HEK293 (cell line): ENCODE measurements around the gene LASP1.

ENCODE experiments used
- GFI1B ChIP-seq: fragments of 450-650 bp; formaldehyde crosslinking; IDR thresholded peaks from 2 replicates; pipeline ENCODE4 v1.5.1; 2016; ENCODE audit warnings: missing biosample characterization, missing genetic modification characterization
- GLIS1 ChIP-seq: fragments of 450-650 bp; formaldehyde crosslinking; IDR thresholded peaks from 2 replicates; pipeline ENCODE4 v1.5.1; 2016; ENCODE audit warnings: missing biosample characterization, missing genetic modification characterization
- GLIS2 ChIP-seq: fragments of 450-650 bp; formaldehyde crosslinking; IDR thresholded peaks from 2 replicates; pipeline ENCODE4 v1.5.1; 2016; ENCODE audit warnings: missing biosample characterization, missing genetic modification characterization
- IKZF3 ChIP-seq: fragments of 450-650 bp; IDR thresholded peaks from 2 replicates; pipeline ENCODE4 v1.5.0; 2018; ENCODE audit warnings: missing biosample characterization, mild to moderate bottlenecking, missing genetic modification characterization, moderate library complexity
- KLF7 ChIP-seq: fragments of 450-650 bp; formaldehyde crosslinking; IDR thresholded peaks from 2 replicates; pipeline ENCODE4 v1.5.1; 2016; ENCODE audit warnings: missing biosample characterization, missing genetic modification characterization, borderline replicate concordance
- KLF9 ChIP-seq: fragments of 450-650 bp; formaldehyde crosslinking; IDR thresholded peaks from 2 replicates; pipeline ENCODE4 v1.5.1; 2016; ENCODE audit warnings: missing biosample characterization, missing genetic modification characterization, low read depth
- SP7 ChIP-seq: fragments of 450-650 bp; formaldehyde crosslinking; IDR thresholded peaks from 2 replicates; pipeline ENCODE4 v1.5.1; 2016; ENCODE audit warnings: missing biosample characterization, missing genetic modification characterization
- ZEB2 ChIP-seq: fragments of 450-650 bp; formaldehyde crosslinking; IDR thresholded peaks from 2 replicates; pipeline ENCODE4 v1.5.1; 2016; ENCODE audit warnings: missing biosample characterization, missing genetic modification characterization
- ZFP69B ChIP-seq: fragments of 450-650 bp; formaldehyde crosslinking; IDR thresholded peaks from 2 replicates; pipeline ENCODE4 v1.5.1; 2016; ENCODE audit warnings: missing biosample characterization, missing genetic modification characterization
- ZNF157 ChIP-seq: fragments of 450-650 bp; formaldehyde crosslinking; IDR thresholded peaks from 2 replicates; pipeline ENCODE4 v1.5.1; 2016; ENCODE audit warnings: missing biosample characterization, missing genetic modification characterization
- ZNF266 ChIP-seq: fragments of 450-650 bp; formaldehyde crosslinking; IDR thresholded peaks from 2 replicates; pipeline ENCODE4 v1.5.1; 2016; ENCODE audit warnings: missing biosample characterization, missing genetic modification characterization, low read depth
- ZNF302 ChIP-seq: fragments of 450-650 bp; formaldehyde crosslinking; IDR thresholded peaks from 2 replicates; pipeline ENCODE4 v1.5.1; 2016; ENCODE audit warnings: missing biosample characterization, missing genetic modification characterization, low read depth
- ZNF350 ChIP-seq: fragments of 450-650 bp; formaldehyde crosslinking; IDR thresholded peaks from 2 replicates; pipeline ENCODE4 v1.5.0; 2017; ENCODE audit warnings: missing biosample characterization, mild to moderate bottlenecking, missing genetic modification characterization
- ZNF354C ChIP-seq: fragments of 450-650 bp; formaldehyde crosslinking; IDR thresholded peaks from 2 replicates; pipeline ENCODE4 v1.5.1; 2016; ENCODE audit warnings: missing biosample characterization, missing genetic modification characterization, low read depth, borderline replicate concordance
- ZNF529 ChIP-seq: fragments of 450-650 bp; formaldehyde crosslinking; IDR thresholded peaks from 2 replicates; pipeline ENCODE4 v1.5.1; 2017; ENCODE audit warnings: missing genetic modification characterization, missing biosample characterization; ENCODE audit not compliant: insufficient replicate concordance
- ZNF549 ChIP-seq: fragments of 450-650 bp; IDR thresholded peaks from 2 replicates; pipeline ENCODE4 v1.5.1; 2018; ENCODE audit warnings: missing biosample characterization, missing genetic modification characterization, mild to moderate bottlenecking, inconsistent platforms, moderate library complexity
- ZNF623 ChIP-seq: fragments of 450-650 bp; formaldehyde crosslinking; IDR thresholded peaks from 2 replicates; pipeline ENCODE4 v1.5.1; 2016; ENCODE audit warnings: missing biosample characterization, missing genetic modification characterization
- ZNF658 ChIP-seq: fragments of 450-650 bp; formaldehyde crosslinking; IDR thresholded peaks from 2 replicates; pipeline ENCODE4; 2016; ENCODE audit warnings: missing biosample characterization, missing genetic modification characterization
- ZNF677 ChIP-seq: fragments of 450-650 bp; IDR thresholded peaks from 2 replicates; pipeline ENCODE4 v1.5.0; 2018; ENCODE audit warnings: missing biosample characterization, mild to moderate bottlenecking, missing genetic modification characterization, moderate library complexity
- ZSCAN23 ChIP-seq: fragments of 450-650 bp; formaldehyde crosslinking; IDR thresholded peaks from 2 replicates; pipeline ENCODE4 v1.5.1; 2016; ENCODE audit warnings: missing biosample characterization, missing genetic modification characterization
- TF ChIP-seq, protein P1 (sequence below): fragments of 450-650 bp; formaldehyde crosslinking; IDR thresholded peaks from 2 replicates; pipeline ENCODE4 v1.5.1; 2016; ENCODE audit warnings: missing biosample characterization, missing genetic modification characterization
- TF ChIP-seq, protein P2 (sequence below): fragments of 450-650 bp; formaldehyde crosslinking; IDR thresholded peaks from 2 replicates; pipeline ENCODE4 v1.5.1; 2016; ENCODE audit warnings: missing biosample characterization, missing genetic modification characterization, low read depth
- TF ChIP-seq, protein P3 (sequence below): fragments of 450-650 bp; formaldehyde crosslinking; IDR thresholded peaks from 2 replicates; pipeline ENCODE4 v1.5.1; 2016; ENCODE audit warnings: missing biosample characterization, missing genetic modification characterization
- TF ChIP-seq, protein P4 (sequence below): fragments of 450-650 bp; formaldehyde crosslinking; IDR thresholded peaks from 2 replicates; pipeline ENCODE4 v1.5.1; 2016; ENCODE audit warnings: missing biosample characterization, missing genetic modification characterization, borderline replicate concordance
- TF ChIP-seq, protein P5 (sequence below): fragments of 450-650 bp; formaldehyde crosslinking; IDR thresholded peaks from 2 replicates; pipeline ENCODE4 v1.5.1; 2016; ENCODE audit warnings: missing biosample characterization, missing genetic modification characterization
- TF ChIP-seq, protein P6 (sequence below): fragments of 450-650 bp; formaldehyde crosslinking; IDR thresholded peaks from 2 replicates; pipeline ENCODE4 v1.5.1; 2016; ENCODE audit warnings: missing biosample characterization, missing genetic modification characterization, borderline replicate concordance
- TF ChIP-seq, protein P7 (sequence below): fragments of 450-650 bp; formaldehyde crosslinking; IDR thresholded peaks from 2 replicates; pipeline ENCODE4 v1.5.1; 2017; ENCODE audit warnings: missing biosample characterization, missing genetic modification characterization

The LASP1 gene

DNA sequence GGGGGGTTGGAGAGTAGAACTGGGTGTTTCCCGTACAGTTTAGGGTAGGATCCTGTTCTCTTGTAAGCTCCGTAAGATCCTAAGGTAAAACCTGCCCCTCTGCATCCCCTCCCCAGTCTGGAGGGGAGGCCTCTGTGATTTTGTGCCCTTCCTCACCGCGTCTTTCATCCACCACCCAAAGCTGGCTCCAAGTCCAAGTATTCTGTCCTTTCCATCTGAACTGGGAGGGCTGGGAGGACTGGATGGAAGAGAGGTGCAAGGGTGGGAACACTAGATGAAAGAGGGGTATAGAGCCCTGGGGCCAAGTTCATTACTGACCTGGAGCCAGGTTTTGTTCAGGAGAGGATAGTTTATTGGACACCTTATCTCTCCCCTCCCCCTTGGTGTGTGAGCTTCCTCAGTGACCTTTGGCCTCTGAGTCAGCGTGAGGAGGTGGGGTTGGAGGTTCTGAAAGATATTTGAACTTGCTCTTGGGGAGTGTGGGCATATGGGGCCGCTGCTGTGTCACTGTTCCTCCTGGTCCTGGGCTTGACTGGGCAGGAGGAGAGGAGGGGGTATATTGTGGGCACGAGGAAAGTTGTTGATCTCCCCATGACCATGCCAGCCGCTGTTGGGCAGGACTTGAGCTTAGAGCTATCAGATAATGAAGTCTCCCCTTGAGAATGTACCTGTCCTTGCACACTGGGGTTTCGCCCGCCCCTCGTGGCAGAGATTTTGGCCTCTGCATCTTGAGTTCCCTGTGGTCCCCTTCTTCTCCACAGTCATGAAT is 1.6 kb downstream of the LASP1 start (continued):
- TF ChIP-seq, protein P1, sequence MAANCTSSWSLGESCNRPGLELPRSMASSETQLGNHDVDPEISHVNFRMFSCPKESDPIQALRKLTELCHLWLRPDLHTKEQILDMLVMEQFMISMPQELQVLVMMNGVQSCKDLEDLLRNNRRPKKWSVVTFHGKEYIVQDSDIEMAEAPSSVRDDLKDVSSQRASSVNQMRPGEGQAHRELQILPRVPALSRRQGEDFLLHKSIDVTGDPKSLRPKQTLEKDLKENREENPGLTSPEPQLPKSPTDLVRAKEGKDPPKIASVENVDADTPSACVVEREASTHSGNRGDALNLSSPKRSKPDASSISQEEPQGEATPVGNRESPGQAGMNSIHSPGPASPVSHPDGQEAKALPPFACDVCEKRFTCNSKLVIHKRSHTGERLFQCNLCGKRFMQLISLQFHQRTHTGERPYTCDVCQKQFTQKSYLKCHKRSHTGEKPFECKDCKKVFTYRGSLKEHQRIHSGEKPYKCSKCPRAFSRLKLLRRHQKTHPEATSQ (tag by site-specific recombination), result no peak
- TF ChIP-seq ZEB2 (tag by site-specific recombination) (peak; percentile 79; the same call in 1 of the 2 replicates), ZNF677 (tag by site-specific recombination) (no peak), ZNF302 (no peak), ZNF157 (tag by site-specific recombination) (no peak), GFI1B (tag by site-specific recombination) (no peak), GLIS2 (tag by site-specific recombination) (no peak; the same call in 1 of the 2 replicates), IKZF3 (tag by site-specific recombination) (peak; percentile 59; the same call in 1 of the 2 replicates), ZNF354C (tag by site-specific recombination) (no peak), SP7 (peak; percentile 80; the same call in 1 of the 2 replicates), ZNF350 (tag by site-specific recombination) (no peak), GLIS1 (peak; percentile 68), ZNF658 (tag by site-specific recombination) (no peak), ZNF529 (no peak), KLF9 (tag by site-specific recombination) (peak; percentile 42; the same call in 1 of the 2 replicates), ZFP69B (no peak), ZNF266 (no peak), KLF7 (tag by site-specific recombination) (0 out of 2 replicates have a peak, but pooled peaks have one; percentile 54), ZNF549 (tag by site-specific recombination) (no peak), ZNF623 (tag by site-specific recombination) (no peak), ZSCAN23 (peak; percentile 37; the same call in 1 of the 2 replicates)
- TF ChIP-seq, protein P2, sequence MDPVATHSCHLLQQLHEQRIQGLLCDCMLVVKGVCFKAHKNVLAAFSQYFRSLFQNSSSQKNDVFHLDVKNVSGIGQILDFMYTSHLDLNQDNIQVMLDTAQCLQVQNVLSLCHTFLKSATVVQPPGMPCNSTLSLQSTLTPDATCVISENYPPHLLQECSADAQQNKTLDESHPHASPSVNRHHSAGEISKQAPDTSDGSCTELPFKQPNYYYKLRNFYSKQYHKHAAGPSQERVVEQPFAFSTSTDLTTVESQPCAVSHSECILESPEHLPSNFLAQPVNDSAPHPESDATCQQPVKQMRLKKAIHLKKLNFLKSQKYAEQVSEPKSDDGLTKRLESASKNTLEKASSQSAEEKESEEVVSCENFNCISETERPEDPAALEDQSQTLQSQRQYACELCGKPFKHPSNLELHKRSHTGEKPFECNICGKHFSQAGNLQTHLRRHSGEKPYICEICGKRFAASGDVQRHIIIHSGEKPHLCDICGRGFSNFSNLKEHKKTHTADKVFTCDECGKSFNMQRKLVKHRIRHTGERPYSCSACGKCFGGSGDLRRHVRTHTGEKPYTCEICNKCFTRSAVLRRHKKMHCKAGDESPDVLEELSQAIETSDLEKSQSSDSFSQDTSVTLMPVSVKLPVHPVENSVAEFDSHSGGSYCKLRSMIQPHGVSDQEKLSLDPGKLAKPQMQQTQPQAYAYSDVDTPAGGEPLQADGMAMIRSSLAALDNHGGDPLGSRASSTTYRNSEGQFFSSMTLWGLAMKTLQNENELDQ (tag by site-specific recombination), result no peak
- TF ChIP-seq, protein P3, sequence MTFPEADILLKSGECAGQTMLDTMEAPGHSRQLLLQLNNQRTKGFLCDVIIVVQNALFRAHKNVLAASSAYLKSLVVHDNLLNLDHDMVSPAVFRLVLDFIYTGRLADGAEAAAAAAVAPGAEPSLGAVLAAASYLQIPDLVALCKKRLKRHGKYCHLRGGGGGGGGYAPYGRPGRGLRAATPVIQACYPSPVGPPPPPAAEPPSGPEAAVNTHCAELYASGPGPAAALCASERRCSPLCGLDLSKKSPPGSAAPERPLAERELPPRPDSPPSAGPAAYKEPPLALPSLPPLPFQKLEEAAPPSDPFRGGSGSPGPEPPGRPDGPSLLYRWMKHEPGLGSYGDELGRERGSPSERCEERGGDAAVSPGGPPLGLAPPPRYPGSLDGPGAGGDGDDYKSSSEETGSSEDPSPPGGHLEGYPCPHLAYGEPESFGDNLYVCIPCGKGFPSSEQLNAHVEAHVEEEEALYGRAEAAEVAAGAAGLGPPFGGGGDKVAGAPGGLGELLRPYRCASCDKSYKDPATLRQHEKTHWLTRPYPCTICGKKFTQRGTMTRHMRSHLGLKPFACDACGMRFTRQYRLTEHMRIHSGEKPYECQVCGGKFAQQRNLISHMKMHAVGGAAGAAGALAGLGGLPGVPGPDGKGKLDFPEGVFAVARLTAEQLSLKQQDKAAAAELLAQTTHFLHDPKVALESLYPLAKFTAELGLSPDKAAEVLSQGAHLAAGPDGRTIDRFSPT (tag by site-specific recombination), result peak; percentile 82
- TF ChIP-seq, protein P4, sequence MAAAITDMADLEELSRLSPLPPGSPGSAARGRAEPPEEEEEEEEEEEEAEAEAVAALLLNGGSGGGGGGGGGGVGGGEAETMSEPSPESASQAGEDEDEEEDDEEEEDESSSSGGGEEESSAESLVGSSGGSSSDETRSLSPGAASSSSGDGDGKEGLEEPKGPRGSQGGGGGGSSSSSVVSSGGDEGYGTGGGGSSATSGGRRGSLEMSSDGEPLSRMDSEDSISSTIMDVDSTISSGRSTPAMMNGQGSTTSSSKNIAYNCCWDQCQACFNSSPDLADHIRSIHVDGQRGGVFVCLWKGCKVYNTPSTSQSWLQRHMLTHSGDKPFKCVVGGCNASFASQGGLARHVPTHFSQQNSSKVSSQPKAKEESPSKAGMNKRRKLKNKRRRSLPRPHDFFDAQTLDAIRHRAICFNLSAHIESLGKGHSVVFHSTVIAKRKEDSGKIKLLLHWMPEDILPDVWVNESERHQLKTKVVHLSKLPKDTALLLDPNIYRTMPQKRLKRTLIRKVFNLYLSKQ (tag by site-specific recombination), result no peak
- TF ChIP-seq, protein P5, sequence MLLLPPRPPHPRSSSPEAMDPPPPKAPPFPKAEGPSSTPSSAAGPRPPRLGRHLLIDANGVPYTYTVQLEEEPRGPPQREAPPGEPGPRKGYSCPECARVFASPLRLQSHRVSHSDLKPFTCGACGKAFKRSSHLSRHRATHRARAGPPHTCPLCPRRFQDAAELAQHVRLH (tag by site-specific recombination), result no peak
- TF ChIP-seq, protein P6, sequence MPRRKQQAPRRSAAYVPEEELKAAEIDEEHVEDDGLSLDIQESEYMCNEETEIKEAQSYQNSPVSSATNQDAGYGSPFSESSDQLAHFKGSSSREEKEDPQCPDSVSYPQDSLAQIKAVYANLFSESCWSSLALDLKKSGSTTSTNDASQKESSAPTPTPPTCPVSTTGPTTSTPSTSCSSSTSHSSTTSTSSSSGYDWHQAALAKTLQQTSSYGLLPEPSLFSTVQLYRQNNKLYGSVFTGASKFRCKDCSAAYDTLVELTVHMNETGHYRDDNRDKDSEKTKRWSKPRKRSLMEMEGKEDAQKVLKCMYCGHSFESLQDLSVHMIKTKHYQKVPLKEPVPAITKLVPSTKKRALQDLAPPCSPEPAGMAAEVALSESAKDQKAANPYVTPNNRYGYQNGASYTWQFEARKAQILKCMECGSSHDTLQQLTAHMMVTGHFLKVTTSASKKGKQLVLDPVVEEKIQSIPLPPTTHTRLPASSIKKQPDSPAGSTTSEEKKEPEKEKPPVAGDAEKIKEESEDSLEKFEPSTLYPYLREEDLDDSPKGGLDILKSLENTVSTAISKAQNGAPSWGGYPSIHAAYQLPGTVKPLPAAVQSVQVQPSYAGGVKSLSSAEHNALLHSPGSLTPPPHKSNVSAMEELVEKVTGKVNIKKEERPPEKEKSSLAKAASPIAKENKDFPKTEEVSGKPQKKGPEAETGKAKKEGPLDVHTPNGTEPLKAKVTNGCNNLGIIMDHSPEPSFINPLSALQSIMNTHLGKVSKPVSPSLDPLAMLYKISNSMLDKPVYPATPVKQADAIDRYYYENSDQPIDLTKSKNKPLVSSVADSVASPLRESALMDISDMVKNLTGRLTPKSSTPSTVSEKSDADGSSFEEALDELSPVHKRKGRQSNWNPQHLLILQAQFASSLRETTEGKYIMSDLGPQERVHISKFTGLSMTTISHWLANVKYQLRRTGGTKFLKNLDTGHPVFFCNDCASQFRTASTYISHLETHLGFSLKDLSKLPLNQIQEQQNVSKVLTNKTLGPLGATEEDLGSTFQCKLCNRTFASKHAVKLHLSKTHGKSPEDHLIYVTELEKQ (tag by site-specific recombination), result no peak
- TF ChIP-seq, protein P7, sequence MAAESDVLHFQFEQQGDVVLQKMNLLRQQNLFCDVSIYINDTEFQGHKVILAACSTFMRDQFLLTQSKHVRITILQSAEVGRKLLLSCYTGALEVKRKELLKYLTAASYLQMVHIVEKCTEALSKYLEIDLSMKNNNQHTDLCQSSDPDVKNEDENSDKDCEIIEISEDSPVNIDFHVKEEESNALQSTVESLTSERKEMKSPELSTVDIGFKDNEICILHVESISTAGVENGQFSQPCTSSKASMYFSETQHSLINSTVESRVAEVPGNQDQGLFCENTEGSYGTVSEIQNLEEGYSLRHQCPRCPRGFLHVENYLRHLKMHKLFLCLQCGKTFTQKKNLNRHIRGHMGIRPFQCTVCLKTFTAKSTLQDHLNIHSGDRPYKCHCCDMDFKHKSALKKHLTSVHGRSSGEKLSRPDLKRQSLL (tag by site-specific recombination), result peak; percentile 89
